Tracheal epithelial cell (primary cell): Measurements from ENCODE around the gene ZNF48. TPM values are rescaled to one million over a fixed set of nuclear protein-coding genes. Genes with fewer than 3 reads are reported as not detected.

Experiments used
- total RNA-seq: library from RNA; depleted of rRNA; stranded (reverse); fragments of >200 nt; gene quantifications from 2 replicates; pipeline ENCODE4 v1.2.1, GENCODE V29; 2014

The ZNF48 gene
- total RNA-seq: 10.4 and 11.1 TPM in 2 replicates

GRCh38 chr16:30395155-30395991 is at the start of gene ZNF48:
ZNF48 (plus strand) TSS chr16:30395420; CDS start chr16:30395795, 375 bp downstream.

GRCh38 chr16:30355144-30355953 is 39.9 kb upstream of the ZNF48 start, which contains the start of gene CD2BP2:
CD2BP2 (minus strand) TSS chr16:30355308; CDS start chr16:30354681, 627 bp downstream.

DNA sequence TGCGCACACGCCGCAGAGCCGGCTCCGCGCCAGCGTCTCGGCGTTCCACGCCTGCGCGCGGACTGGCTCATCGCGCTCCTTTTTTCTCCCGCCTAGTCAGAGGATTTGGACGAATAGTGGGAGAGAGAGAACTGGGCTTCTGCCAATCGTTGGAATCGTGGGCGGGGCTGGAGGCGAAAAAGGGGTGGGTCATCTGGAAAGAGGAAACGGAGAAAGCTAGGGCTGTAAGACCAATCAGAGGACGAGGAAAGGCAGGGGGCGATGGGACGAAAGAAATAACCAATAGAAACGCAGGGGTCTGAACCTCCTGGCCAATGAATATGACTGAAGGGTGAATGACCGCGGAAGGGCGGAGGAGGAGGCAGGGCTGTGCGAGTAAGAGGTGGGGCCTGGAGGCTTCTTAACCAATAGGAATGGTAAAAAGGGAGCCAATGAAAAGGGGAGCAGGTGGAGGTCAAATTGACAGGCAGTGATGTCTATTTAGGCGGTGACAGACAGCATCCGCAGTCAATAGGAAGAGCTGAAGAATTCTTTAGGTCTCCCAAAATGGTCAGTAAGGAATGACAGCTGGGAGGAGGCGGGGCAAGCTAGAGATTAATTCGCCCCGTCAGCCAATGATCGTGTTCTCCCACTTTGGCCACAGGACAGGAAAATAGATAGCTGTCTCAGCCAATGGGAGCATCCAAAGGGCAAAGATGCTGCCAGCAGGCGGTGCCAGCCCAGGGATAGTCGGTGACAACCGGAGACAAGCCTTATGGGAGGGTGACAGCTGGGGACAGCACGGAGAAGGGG is 24.6 kb upstream of the ZNF48 start, which contains the start of gene TBC1D10B:
TSS of gene TBC1D10B (minus strand) at position 39 of the 792 bp plus-strand sequence. CDS start 311 bp downstream, outside the sequence.

GRCh38 chr16:30374538-30374937 is 20.7 kb upstream of the ZNF48 start, which contains the start of gene MYL11:
MYL11 (plus strand) TSS chr16:30374802; CDS start chr16:30374858, 56 bp downstream.

DNA sequence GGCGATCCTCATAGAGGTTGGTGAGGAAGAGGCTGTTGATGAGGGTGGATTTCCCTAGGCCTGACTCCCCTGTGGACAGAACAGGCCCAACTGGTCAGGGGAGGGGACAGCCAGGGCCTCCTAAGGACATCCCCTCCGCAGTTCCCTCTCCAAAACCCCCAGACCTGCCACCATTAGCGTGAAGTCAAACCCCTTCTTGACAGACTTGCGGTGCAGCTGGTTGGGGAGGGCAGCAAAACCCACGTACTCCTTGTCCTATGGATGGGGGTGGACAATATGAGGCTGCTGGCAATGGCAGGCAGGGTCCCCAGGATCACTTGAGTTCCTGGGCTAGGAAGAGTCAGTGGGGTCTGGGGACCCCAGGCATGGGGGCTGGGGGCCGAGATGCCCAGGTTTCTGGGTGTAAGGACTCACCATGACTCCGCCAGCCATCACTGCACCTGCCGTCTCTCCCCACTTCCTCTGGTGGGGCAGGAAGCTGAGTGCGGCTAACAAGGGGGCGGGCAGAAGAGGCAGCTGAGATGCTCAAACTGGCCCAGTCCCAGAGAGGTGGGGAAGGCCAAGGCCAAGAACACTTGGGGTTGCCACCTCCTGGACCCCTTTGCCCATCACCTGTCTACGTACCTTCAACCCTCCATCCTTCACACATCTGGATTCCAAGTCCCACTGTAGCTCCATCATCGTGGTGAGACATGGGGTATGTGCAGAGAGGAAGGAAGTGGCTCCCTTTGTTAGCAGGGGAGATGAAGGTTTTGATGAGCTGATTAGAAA is 12.9 kb upstream of the ZNF48 start, which contains the start of gene SEPTIN1:
TSS of gene SEPTIN1 (minus strand) at position 451 of the 771 bp plus-strand sequence. CDS start at position 432, 19 bp downstream.

GRCh38 chr16:30407102-30407803 is 12.0 kb downstream of the ZNF48 start, which contains the start of gene ZNF771:
ZNF771 (plus strand) TSS chr16:30407606; CDS start chr16:30408054, 448 bp downstream.

DNA sequence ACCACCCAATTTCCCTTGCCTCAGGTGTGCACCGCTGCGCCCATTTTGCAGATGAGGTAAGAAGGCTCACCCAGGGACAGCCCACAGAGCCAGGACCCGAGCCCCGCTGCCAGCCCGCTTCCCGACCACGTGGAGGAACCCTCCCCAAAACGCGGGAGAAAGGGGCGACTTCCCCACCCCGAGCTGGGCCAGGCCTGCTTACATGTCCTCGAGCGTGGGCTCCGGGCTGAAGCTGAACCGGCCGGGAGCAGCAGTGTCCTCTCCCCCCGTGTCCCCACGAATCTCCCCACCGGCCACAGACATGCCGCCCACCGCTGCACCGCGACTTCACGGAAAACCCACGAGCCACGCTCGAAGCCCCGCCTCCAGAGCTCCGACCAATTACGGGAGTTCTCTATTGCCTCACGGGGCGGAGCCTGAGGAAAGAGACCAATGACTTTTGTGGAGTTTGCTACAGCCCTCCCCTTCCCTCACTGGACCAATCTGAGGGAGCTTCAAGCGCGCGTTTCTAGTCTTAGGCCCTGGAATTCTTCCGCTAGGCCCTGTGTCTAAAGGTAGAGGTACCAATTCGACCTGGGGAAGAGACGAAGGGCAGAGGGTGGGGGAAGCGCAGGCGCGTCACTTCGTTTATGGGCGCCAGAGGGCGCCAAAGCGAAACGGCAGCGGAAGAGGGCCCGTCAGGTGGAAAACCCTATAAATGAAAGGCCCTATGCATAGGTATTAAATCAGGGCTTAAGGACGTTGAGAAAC is 34.6 kb downstream of the ZNF48 start, which contains the start of gene DCTPP1:
TSS of gene DCTPP1 (minus strand) at position 353 of the 750 bp plus-strand sequence. CDS start at position 303, 50 bp downstream.

GRCh38 chr16:30445408-30446202 is 50.4 kb downstream of the ZNF48 start, which contains the start of gene SEPHS2:
SEPHS2 (minus strand) TSS chr16:30445874; CDS start chr16:30445727, 147 bp downstream.

Other genes starting within 250 kb of the ZNF48 start
- 1.3 and 2.9 TPM in 2 replicates for gene CORO1A, start 211.8 kb upstream of the ZNF48 start, total RNA-seq
- gene BOLA2B, start 201.8 kb upstream of the ZNF48 start, total RNA-seq: 276 and 284 TPM in 2 replicates
- gene SLX1A, start 201.5 kb upstream of the ZNF48 start, total RNA-seq: 28.9 and 49.7 TPM in 2 replicates
- 3.6 and 4.3 TPM in 2 replicates for gene SULT1A3, start 196.2 kb upstream of the ZNF48 start, total RNA-seq
- 0.72 and 2.8 TPM in 2 replicates for gene NPIPB13, start 146.9 kb upstream of the ZNF48 start, total RNA-seq
- 37.1 and 40.2 TPM in 2 replicates for gene CD2BP2, start 40.1 kb upstream of the ZNF48 start, total RNA-seq
- gene TBC1D10B, start 24.9 kb upstream of the ZNF48 start, total RNA-seq: 19.3 and 22.6 TPM in 2 replicates
- not detected in 2 replicates for gene MYL11, start 20.6 kb upstream of the ZNF48 start, total RNA-seq
- not detected in 2 replicates for gene SEPTIN1, start 12.9 kb upstream of the ZNF48 start, total RNA-seq
- 11.3 and 14.7 TPM in 2 replicates for gene ZNF771, start 12.2 kb downstream of the ZNF48 start, total RNA-seq
- gene DCTPP1, start 34.6 kb downstream of the ZNF48 start, total RNA-seq: 25.4 and 31.3 TPM in 2 replicates
- 7.2 and 10.0 TPM in 2 replicates for gene SEPHS2, start 50.5 kb downstream of the ZNF48 start, total RNA-seq
- gene ITGAL, start 77.3 kb downstream of the ZNF48 start, total RNA-seq: not detected in 2 replicates
- gene ZNF768, start 131.1 kb downstream of the ZNF48 start, total RNA-seq: 27.2 and 34.5 TPM in 2 replicates
- 6.6 and 7.5 TPM in 2 replicates for gene ZNF747, start 139.4 kb downstream of the ZNF48 start, total RNA-seq
- gene ZNF764, start 163.0 kb downstream of the ZNF48 start, total RNA-seq: 3.4 and 3.6 TPM in 2 replicates
- 8.2 and 10.7 TPM in 2 replicates for gene ZNF688, start 176.3 kb downstream of the ZNF48 start, total RNA-seq
- gene ZNF785, start 190.3 kb downstream of the ZNF48 start, total RNA-seq: 6.2 and 8.0 TPM in 2 replicates
- 1.7 and 3.8 TPM in 2 replicates for gene ZNF689, start 215.0 kb downstream of the ZNF48 start, total RNA-seq